Left lung (tissue), 10 donors: ENCODE measurements around the gene CCDC154. TPM values are rescaled to one million over a fixed set of nuclear protein-coding genes. Genes with fewer than 3 reads are reported as not detected.

Experiments used
- ATAC-seq: fragments of 200-7000 bp; cut with Tn5 transposase; one replicate; pipeline ENCODE4 v1.9.1; 2020; ENCODE audit warnings: moderate library complexity
- DNase-seq, 4 donors: peaks; one replicate each; pipeline ENCODE4 v3.0.0-alpha.2; 2013 to 2020
- H3K27ac ChIP-seq, 2 donors: fragments of 200-600 bp; sonication (generic) in 1 of 2; one replicate each; pipeline versions ENCODE4 v1.5.0 to v1.8.0; 2020 to 2021
- H3K27me3 ChIP-seq, 2 donors: fragments of 200-600 bp; sonication (generic) in 1 of 2; one replicate each; pipeline versions ENCODE4 v1.5.0 to v1.8.0; 2020 to 2021
- H3K36me3 ChIP-seq, 2 donors: fragments of 200-600 bp; sonication (generic) in 1 of 2; one replicate each; pipeline versions ENCODE4 v1.5.0 to v1.8.0; 2020 to 2021
- H3K4me1 ChIP-seq, 2 donors: fragments of 200-600 bp; one replicate each; pipeline ENCODE4 v1.8.0; 2021
- H3K4me3 ChIP-seq, 2 donors: fragments of 200-600 bp; sonication (generic) in 1 of 2; one replicate each; pipeline versions ENCODE4 v1.5.0 to v1.8.0; 2020 to 2021; ENCODE audit warnings: mild to moderate bottlenecking in 1 of 2
- H3K9me3 ChIP-seq, 2 donors: fragments of 200-600 bp; sonication (generic) in 1 of 2; one replicate each; pipeline versions ENCODE4 v1.5.0 to v1.8.0; 2020 to 2021
- CTCF ChIP-seq, 2 donors: fragments of 200-600 bp; sonication (generic) in 1 of 2; IDR thresholded peaks; one replicate each; pipeline versions ENCODE4 v1.5.0 to v1.8.0; 2021; ENCODE audit warnings: antibody characterized with exemption in 2 of 2
- intact Hi-C, 2 donors: fragments of 100-400 bp; cut with DNase I; formaldehyde crosslinking; loops; one replicate each; pipeline versions ENCODE4 v1.11.2 to v1.14.2; 2022
- polyA plus RNA-seq, 6 donors: library from polyadenylated mRNA; unstranded; fragments of 120-200 nt; gene quantifications; one replicate each; pipeline ENCODE4 v1.2.1, GENCODE V29; 2013; ENCODE audit not compliant: insufficient read length in 6 of 6
- total RNA-seq, 2 donors: library from RNA; stranded (reverse); fragmentation: NEBNext Ultra II Directional; extraction: Animal tissue kit (Norgen Biotek cat#: 25700); gene quantifications; one replicate each; pipeline ENCODE4 v1.2.1, GENCODE V29; 2021
- donor health status: DM: no; HTN: yes; CAD: no.
- donor health status: DM: no; HTN: no; CAD: no.

CCDC154 gene
- total and polyA plus RNA-seq, 8 donors, result 1.5 to 11.8 (median 7.1) TPM

DNA sequence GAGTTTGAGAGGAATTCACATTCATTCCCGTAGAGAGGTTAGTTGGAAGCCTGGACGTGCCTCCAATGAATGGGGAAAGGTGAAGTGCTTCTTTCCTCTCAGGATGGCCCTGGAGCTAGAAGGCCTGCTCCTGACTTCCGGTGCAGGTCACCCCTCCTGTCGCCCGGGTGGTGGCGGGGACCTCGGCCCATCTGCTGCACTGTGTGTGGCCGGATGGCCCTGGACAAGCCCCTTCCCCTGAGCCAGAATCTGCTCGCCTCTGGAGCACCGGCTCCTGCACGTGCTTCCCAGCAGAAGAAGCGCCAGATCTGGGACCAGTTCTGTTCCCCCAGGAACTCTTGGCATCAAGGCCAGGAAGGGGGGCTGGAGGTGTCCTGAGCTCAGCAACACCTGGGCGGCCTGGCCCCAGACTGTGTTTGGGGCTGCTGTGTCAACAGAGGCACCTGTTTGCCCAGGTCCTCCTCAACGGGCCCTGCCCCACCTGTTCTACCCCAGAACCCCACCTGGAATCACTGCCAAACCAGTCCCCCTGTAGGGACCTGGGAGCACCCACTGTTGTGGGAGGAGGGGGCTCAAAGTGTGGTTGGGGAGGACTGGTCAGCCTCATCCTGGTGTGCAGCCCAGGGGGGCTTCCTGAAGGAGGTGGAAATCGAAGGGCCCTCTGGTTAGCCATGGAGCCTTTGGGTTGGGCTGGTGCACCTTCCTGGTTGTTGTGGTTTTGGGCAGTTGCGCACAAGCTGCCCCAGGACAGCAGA is 18.6 kb downstream of the CCDC154 start:
- no peaks in the 10 kb centered on the region for H3K9me3 ChIP-seq
- no peak overlapping the region for H3K27ac ChIP-seq
- no peak for TF ChIP-seq CTCF (IDR thresholded peaks at IDR 0.05)
- ATAC-seq (no peak), DNase-seq (no peak)
- H3K4me1 ChIP-seq, result no peaks in the 10 kb centered on the region
- intact Hi-C loops, result no loop called here
- H3K4me3 ChIP-seq, result no peak overlapping the region
- no peaks in the 10 kb centered on the region for H3K36me3 ChIP-seq
- peaks cover 0 to 27% of the 10 kb centered on the region in 2 donors for H3K27me3 ChIP-seq

- Histone ChIP-seq H3K9me3 (no peaks in the 10 kb centered on the region), H3K27ac (no peak overlapping the region), H3K4me3 (no peak overlapping the region), H3K4me1 (peaks cover 8 to 14% of the 10 kb centered on the region in 2 donors), H3K36me3 (no peaks in the 10 kb centered on the region), H3K27me3 (peaks cover 0 to 10% of the 10 kb centered on the region in 2 donors)
- intact Hi-C loops, result no loop called here
- DNase-seq (no peak), ATAC-seq (no peak)
- TF ChIP-seq CTCF (IDR thresholded peaks at IDR 0.05), result no peak
These were observed 20.3 kb downstream of the CCDC154 start for GRCh38 chr16:1424028-1424427.

DNA sequence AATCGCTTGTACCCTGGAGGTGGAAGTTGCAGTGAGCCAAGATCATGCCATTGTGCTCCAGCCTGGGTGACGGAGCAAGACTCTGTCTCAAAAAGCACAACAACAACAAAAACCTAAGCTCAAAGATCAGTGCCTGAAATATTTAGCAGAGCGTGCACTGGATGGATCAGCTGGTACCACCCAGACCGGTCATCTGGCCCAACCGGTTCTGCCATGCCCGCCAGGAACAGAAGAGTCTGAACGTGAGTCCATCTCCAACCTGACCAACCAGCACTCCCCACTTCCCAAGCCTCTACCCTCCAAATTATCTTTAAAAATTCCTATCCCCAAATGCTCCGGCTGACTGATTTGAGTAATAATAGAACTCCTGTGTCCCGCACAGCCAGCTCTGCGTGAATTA is 22.3 kb downstream of the CCDC154 start:
- intact Hi-C loops, result no loop called here
- DNase-seq (no peak), ATAC-seq (no peak)
- peak overlapping the region in 1 of 2 donors; percentile 95 for H3K27ac ChIP-seq
- no peak overlapping the region for H3K4me3 ChIP-seq
- TF ChIP-seq CTCF (IDR thresholded peaks at IDR 0.05), result no peak
- no peaks in the 10 kb centered on the region for H3K27me3 ChIP-seq
- no peaks in the 10 kb centered on the region for H3K9me3 ChIP-seq
- H3K4me1 ChIP-seq, result peaks cover 8 to 28% of the 10 kb centered on the region in 2 donors
- peaks cover 0 to 7% of the 10 kb centered on the region in 2 donors for H3K36me3 ChIP-seq

GRCh38 chr16:1420111-1420539 is 24.2 kb downstream of the CCDC154 start:
- DNase-seq (no peak), ATAC-seq (peak; percentile 6)
- Histone ChIP-seq H3K27ac (peak overlapping the region; percentile 95), H3K36me3 (peaks cover 0 to 7% of the 10 kb centered on the region in 2 donors), H3K4me3 (peak overlapping the region; percentile 91 to 97), H3K9me3 (no peaks in the 10 kb centered on the region), H3K27me3 (no peaks in the 10 kb centered on the region), H3K4me1 (peaks cover 8 to 31% of the 10 kb centered on the region in 2 donors)
- no peak for TF ChIP-seq CTCF (IDR thresholded peaks at IDR 0.05)
- intact Hi-C loops, result no loop called here

DNA sequence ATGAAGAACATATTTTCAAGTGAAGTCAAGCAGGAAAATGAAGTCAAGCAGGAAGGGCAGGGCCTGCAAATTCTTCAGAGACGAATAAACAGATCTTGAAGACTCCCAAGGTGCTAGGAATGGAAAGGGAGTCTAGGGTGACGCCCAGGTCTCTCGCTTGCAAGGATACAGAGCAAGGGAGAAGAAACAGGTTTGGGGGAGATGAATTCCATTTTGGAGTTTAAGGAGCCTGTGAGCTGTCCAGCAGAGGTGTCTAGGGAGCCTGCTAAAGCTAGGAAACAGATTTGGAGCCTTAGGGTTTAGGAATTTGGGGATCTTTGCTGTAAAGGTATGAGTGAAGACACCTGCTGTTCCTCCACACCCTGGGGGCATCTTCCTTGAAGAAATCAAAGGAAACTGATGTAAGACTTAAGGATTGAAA is 27.8 kb downstream of the CCDC154 start:
- Histone ChIP-seq H3K4me1 (peaks cover 14 to 44% of the 10 kb centered on the region in 2 donors), H3K4me3 (no peak overlapping the region), H3K27ac (no peak overlapping the region), H3K9me3 (no peaks in the 10 kb centered on the region), H3K27me3 (no peaks in the 10 kb centered on the region), H3K36me3 (peaks cover 0 to 9% of the 10 kb centered on the region in 2 donors)
- ATAC-seq (no peak), DNase-seq (no peak)
- intact Hi-C loops, result no loop called here
- TF ChIP-seq CTCF (IDR thresholded peaks at IDR 0.05), result no peak
